Kidney (tissue), 14 donors: Measurements from ENCODE around the gene SRGAP3. TPM values are rescaled to one million over a fixed set of nuclear protein-coding genes. Genes with fewer than 3 reads are reported as not detected.
"Not testable (repeated sequence)": the region's sequence is repeated elsewhere in the genome, so short reads cannot be mapped to it uniquely, and the experiment has no call there.

ENCODE experiments used
- DNase-seq, 5 donors: peaks; one replicate each; pipeline ENCODE4 v3.0.0-alpha.2; 2013 to 2020
- FAIRE-seq: peaks from 2 replicates; lab custom pipeline; 2012; peaks lifted over from hg19 to GRCh38; lab: Jason Lieb, UNC
- H3K27ac ChIP-seq, 2 donors: one replicate each; pipeline ENCODE4 v1.7.0; 2013; ENCODE audit warnings: low read depth in 2 of 2, low read length in 2 of 2, inconsistent platforms in 1 of 2
- H3K27me3 ChIP-seq: one replicate; pipeline ENCODE4 v1.7.1; 2013; ENCODE audit warnings: low read length, inconsistent platforms; ENCODE audit not compliant: control insufficient read depth, insufficient read depth
- H3K36me3 ChIP-seq, 3 donors: one replicate each; pipeline versions ENCODE4 v1.7.0 to v1.7.1; 2013; ENCODE audit warnings: low read length in 3 of 3, control low read depth in 1 of 3, inconsistent platforms in 1 of 3; ENCODE audit not compliant: insufficient read depth in 3 of 3, control insufficient read depth in 2 of 3
- H3K4me1 ChIP-seq, 3 donors: one replicate each; pipeline versions ENCODE4 v1.7.0 to v1.7.1; 2013; ENCODE audit warnings: low read length in 3 of 3, inconsistent platforms in 1 of 3, low read depth in 1 of 3; ENCODE audit not compliant: control insufficient read depth in 2 of 3, insufficient read depth in 2 of 3
- H3K4me3 ChIP-seq, 3 donors: one replicate each; pipeline versions ENCODE4 v1.7.0 to v1.8.1; 2013; ENCODE audit warnings: low read length in 3 of 3, control low read depth in 1 of 3, inconsistent platforms in 1 of 3
- H3K9ac ChIP-seq, 3 donors: one replicate each; pipeline versions ENCODE4 v1.7.0 to v1.7.1; 2013; ENCODE audit warnings: low read length in 3 of 3, control low read depth in 1 of 3, inconsistent platforms in 1 of 3
- H3K9me3 ChIP-seq, 3 donors: one replicate each; pipeline versions ENCODE4 v1.7.0 to v1.7.1; 2013; ENCODE audit warnings: low read length in 3 of 3, control low read depth in 1 of 3, inconsistent platforms in 1 of 3; ENCODE audit not compliant: control insufficient read depth in 2 of 3, insufficient read depth in 1 of 3
- CTCF ChIP-seq: IDR thresholded peaks from 3 replicates; pipeline ENCODE4 v1.5.1; 2012; ENCODE audit warnings: mild to moderate bottlenecking, moderate library complexity, borderline replicate concordance; ENCODE audit not compliant: insufficient read depth; ENCODE audit errors: extremely low read depth
- intact Hi-C: fragments of 100-400 bp; cut with DNase I; formaldehyde crosslinking; loops from one replicate; pipeline ENCODE4 v1.11.1; 2022
- polyA plus RNA-seq: library from polyadenylated mRNA; stranded (reverse); fragments of 350-450 nt; fragmentation: Illumina TruSeq; extraction: RNeasy Lipid Tissue Mini Kit (QIAGEN cat#74804); gene quantifications from one replicate; pipeline ENCODE4 v1.2.3, GENCODE V29; 2014; ENCODE audit warnings: low read depth, low replicate concordance; ENCODE audit not compliant: insufficient read depth
- total RNA-seq: library from RNA; stranded (reverse); fragmentation: NEBNext Ultra II Directional; extraction: Animal tissue kit (Norgen Biotek cat#: 25700); gene quantifications from one replicate; pipeline ENCODE4 v1.2.1, GENCODE V29; 2021
- donor health status: control.
- donor health status: control.
- donor health status: control.
- donor health status: control.
- donor health status: control.
- donor health status: DM: yes; HTN: yes; CAD: no.
- donor health status: Normal renal cell carcinoma (clear cell type).

SRGAP3 gene
- total and polyA plus RNA-seq, 2 donors from 2014 or later: 4.1 to 24.3 TPM

DNA sequence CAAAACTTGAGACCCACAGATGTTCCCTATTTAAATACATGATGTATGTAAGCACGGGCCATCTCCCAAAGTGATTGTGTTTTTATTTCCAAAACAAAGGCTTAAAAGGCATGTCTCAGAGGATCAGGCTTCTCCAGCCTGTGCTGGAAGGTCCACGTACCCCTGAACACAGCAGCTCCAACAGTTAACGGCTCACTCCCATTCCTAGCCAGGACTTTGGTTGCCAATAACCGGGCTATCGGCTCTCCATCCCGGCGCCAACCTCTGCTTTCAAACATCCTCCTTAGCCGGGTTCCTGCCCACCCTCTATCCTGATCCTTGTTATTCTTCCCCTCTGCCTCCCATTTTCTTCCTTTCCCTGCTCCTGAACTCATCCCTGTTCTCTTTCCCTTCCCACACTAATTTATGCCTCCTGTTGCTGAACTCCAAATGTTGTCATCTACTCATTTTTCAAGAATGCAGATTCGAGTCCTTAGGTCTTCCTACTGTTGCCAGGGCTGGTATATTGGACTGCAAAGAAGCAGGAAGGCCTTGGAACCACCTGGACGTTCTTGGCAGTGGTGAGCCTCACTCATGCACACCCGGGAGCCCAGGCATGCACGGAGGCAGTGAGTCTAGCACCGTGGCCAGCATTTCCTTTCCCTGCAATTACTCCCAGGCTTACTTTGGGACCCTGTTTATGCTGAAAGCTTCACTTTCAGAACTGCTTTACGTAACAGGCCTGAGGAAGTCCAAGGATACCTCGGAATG, 157.8 kb downstream of the SRGAP3 start:
- DNase-seq (no peak), FAIRE-seq (no peak)
- no peaks in the 10 kb centered on the region for H3K36me3 ChIP-seq
- H3K9me3 ChIP-seq: no peaks in the 10 kb centered on the region
- intact Hi-C loops: no loop called here
- no peaks in the 10 kb centered on the region for H3K27me3 ChIP-seq
- no peak for TF ChIP-seq CTCF
- no peak overlapping the region for H3K27ac ChIP-seq
- peaks cover 0 to 4% (median 0%) of the 10 kb centered on the region in 3 donors for H3K4me1 ChIP-seq
- H3K9ac ChIP-seq: no peak overlapping the region
- no peak overlapping the region for H3K4me3 ChIP-seq

DNA sequence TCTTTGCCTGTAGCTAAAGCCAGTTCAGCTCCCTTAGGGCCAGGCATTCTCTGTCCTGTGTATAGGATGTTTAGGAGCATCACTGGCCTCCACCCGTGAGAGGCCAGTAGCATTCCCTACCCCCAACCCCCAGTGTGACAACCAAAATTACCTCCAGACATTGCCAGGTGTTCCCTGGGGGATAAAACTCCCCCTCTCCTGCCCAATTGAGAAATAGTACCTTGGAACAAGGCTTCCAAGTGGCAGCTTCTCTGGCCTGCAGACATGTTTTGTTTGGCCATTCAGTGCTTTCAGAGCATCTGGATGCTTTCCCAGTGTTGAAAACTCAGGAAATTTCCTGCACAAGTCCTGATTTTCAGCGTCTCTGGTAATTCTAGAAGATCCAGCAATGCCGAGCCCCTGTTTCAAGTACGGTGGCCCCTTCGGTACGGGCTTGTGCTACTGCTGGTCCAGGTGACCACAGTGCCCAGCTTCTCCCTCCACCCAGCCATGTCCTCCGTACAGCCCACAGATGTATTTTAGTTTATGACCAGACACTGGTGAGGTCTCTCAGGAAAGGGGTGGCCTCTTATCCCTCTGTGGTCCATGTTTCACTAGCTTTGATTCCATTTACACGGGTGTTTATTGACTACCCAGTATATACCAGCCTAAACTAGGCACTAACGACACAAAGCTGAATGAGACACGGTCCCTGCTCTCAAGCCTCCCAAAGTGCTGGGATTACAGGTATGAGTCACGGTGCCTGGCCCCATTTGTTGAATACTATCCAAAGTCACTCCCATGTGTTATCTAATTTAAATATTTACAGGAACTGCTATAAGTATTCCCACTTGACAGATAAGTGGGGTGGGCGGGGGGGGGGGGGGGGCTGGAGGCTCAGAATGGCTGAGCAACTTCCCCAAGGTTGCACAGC, 160.7 kb downstream of the SRGAP3 start:
- FAIRE-seq (no peak), DNase-seq (peak in 1 of 5 donors; percentile 63)
- Histone ChIP-seq H3K36me3 (no peaks in the 10 kb centered on the region), H3K4me1 (peaks cover 0 to 4% (median 0%) of the 10 kb centered on the region in 3 donors), H3K9me3 (no peaks in the 10 kb centered on the region), H3K4me3 (no peak overlapping the region), H3K27me3 (no peaks in the 10 kb centered on the region), H3K9ac (no peak overlapping the region), H3K27ac (peak overlapping the region in 1 of 2 donors; percentile 2)
- intact Hi-C loops: no loop called here
- no peak for TF ChIP-seq CTCF

DNA sequence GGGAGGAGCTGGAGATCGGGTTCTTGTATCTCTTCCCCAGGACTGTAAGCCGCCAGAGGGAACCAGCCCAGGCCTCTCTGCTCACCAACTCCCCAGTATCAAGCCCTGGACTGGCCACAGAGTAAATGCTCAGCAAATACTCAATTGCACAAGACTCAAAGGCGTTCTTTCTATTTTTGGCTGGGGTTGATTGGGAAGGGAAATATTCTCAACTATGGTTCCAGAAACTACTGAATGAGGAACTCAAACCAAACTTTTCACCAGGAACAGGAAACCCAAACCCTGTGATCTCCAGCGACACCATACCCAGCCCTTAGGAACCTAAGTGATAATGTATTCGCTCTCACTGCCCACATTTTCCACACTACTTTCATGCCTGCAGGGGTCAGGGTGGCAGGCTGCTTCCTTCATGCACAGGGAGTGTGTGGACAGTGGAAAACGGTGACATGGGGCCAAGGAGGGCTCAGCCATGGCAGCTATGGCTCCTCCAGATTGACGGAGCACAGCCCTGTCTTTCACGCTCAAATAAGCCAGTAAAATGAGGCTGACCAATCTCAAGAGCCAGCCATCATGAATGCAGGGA, 161.5 kb downstream of the SRGAP3 start:
- peak overlapping the region in 1 of 2 donors; percentile 2 for H3K27ac ChIP-seq
- no peak for FAIRE-seq
- H3K4me1 ChIP-seq: peaks cover 0 to 4% (median 0%) of the 10 kb centered on the region in 3 donors
- intact Hi-C loops: no loop called here
- no peak for TF ChIP-seq CTCF
- peak in 1 of 5 donors; percentile 23 for DNase-seq
- H3K36me3 ChIP-seq: no peaks in the 10 kb centered on the region
- H3K9ac ChIP-seq: no peak overlapping the region
- no peaks in the 10 kb centered on the region for H3K9me3 ChIP-seq
- no peaks in the 10 kb centered on the region for H3K27me3 ChIP-seq
- no peak overlapping the region for H3K4me3 ChIP-seq

DNA sequence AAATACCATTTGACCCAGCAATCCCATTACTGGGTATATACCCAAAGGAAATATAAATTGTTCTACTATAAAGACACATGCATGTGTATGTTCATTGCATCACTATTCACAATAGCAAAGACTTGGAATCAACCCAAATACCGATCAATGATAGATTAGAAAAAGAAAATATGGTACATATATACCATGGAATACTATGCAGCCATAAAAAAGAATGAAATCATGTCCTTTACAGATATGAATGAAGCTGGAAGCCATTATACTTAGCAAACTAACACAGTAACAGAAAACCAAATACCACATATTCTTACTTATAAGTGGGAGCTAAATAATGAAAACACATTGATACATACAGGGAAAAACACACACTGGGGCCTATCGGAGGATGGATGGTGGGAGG, 164.0 kb downstream of the SRGAP3 start:
- H3K4me3 ChIP-seq, DNase-seq, FAIRE-seq, H3K9ac ChIP-seq, intact Hi-C loops, H3K36me3 ChIP-seq, H3K4me1 ChIP-seq, H3K27ac ChIP-seq, H3K27me3 ChIP-seq, H3K9me3 ChIP-seq: not testable (repeated sequence)
